Neural cell (in vitro differentiated cells): ENCODE results near the gene ZBTB12.

Experiments
- CTCF ChIP-seq: fragments of 450-650 bp; IDR thresholded peaks from 2 replicates; pipeline ENCODE4 v1.5.1; 2014; ENCODE audit warnings: antibody characterized with exemption, mild to moderate bottlenecking, moderate library complexity; ENCODE audit not compliant: poor library complexity, severe bottlenecking
- EP300 ChIP-seq: fragments of 450-650 bp; conservative IDR thresholded peaks from 2 replicates; pipeline ENCODE4 v1.6.1; 2014; ENCODE audit warnings: antibody characterized with exemption, mild to moderate bottlenecking, moderate library complexity; ENCODE audit not compliant: poor library complexity, severe bottlenecking
- EZH2 ChIP-seq: fragments of 200-600, 300-800 bp; shearing (Covaris generic), sonication (generic); IDR thresholded peaks from 2 replicates; pipeline ENCODE4 v1.6.1; 2014; ENCODE audit warnings: antibody characterized with exemption, low read length, borderline replicate concordance, mild to moderate bottlenecking; ENCODE audit not compliant: insufficient read depth, poor library complexity, severe bottlenecking
- MXI1 ChIP-seq: fragments of 450-650 bp; conservative IDR thresholded peaks from 2 replicates; pipeline ENCODE4 v1.6.1; 2014; ENCODE audit warnings: antibody characterized with exemption, mild to moderate bottlenecking; ENCODE audit not compliant: poor library complexity, severe bottlenecking
- POLR2AphosphoS5 ChIP-seq: IDR thresholded peaks from 2 replicates; pipeline ENCODE4 v1.6.1; 2012
- RAD21 ChIP-seq: fragments of 450-650 bp; conservative IDR thresholded peaks from 2 replicates; pipeline ENCODE4 v1.6.1; 2014; ENCODE audit warnings: antibody characterized with exemption, mild to moderate bottlenecking, moderate library complexity
- SMC3 ChIP-seq: fragments of 450-650 bp; conservative IDR thresholded peaks from 2 replicates; pipeline ENCODE4 v1.6.1; 2014; ENCODE audit warnings: antibody characterized with exemption, mild to moderate bottlenecking, moderate library complexity; ENCODE audit not compliant: poor library complexity
- TF ChIP-seq, protein P1 (sequence below): IDR thresholded peaks from 2 replicates; pipeline ENCODE4 v1.6.1; 2012; ENCODE audit warnings: borderline replicate concordance

DNA sequence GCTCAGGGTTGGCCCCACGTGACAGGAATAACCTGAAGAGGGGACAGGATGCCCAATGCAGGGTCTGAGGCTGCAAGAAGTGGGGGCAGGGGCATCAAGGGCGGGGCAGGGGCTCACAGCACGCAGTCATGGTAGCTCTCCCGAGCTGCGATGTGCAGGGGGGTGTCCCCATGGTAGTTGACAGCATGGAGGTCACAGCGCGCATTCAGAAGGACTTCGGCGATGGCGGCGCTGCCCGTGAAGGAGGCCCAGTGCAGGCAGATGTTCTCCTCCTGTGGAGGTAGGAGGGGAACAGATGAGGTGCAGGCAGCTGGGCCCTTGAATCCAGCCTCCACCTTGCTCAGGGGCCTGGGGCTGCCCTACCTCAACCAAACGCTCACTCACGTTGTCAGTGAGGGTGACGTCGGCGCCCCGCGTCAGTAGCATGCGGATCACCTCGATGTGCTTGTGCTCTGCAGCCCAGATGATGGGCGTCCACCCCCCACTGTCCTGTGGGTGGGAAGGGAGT lies 17.3 kb downstream of the ZBTB12 start:
- TF ChIP-seq CTCF (no peak), RAD21 (no peak), SMC3 (no peak), MXI1 (no peak), POLR2AphosphoS5 (no peak), EZH2 (no peak), EP300 (no peak)
- TF ChIP-seq, protein P1, sequence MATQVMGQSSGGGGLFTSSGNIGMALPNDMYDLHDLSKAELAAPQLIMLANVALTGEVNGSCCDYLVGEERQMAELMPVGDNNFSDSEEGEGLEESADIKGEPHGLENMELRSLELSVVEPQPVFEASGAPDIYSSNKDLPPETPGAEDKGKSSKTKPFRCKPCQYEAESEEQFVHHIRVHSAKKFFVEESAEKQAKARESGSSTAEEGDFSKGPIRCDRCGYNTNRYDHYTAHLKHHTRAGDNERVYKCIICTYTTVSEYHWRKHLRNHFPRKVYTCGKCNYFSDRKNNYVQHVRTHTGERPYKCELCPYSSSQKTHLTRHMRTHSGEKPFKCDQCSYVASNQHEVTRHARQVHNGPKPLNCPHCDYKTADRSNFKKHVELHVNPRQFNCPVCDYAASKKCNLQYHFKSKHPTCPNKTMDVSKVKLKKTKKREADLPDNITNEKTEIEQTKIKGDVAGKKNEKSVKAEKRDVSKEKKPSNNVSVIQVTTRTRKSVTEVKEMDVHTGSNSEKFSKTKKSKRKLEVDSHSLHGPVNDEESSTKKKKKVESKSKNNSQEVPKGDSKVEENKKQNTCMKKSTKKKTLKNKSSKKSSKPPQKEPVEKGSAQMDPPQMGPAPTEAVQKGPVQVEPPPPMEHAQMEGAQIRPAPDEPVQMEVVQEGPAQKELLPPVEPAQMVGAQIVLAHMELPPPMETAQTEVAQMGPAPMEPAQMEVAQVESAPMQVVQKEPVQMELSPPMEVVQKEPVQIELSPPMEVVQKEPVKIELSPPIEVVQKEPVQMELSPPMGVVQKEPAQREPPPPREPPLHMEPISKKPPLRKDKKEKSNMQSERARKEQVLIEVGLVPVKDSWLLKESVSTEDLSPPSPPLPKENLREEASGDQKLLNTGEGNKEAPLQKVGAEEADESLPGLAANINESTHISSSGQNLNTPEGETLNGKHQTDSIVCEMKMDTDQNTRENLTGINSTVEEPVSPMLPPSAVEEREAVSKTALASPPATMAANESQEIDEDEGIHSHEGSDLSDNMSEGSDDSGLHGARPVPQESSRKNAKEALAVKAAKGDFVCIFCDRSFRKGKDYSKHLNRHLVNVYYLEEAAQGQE: no peak
